ENCODE data around the gene ACSL1. TPM values are rescaled to one million over a fixed set of nuclear protein-coding genes. Genes with fewer than 3 reads are reported as not detected.

ACSL1 gene
- total and polyA plus RNA-seq, 2 experiments from 2014 or later = 6.2 to 13.1 TPM

GRCh38 chr4:184836613-184837012, 10.8 kb upstream of the ACSL1 start (continued):
- TF ChIP-seq ZNF462 (CRISPR knock-in tag; IDR thresholded peaks at IDR 0.05) (no peak), EZH2 (IDR thresholded peaks at IDR 0.05; ENCODE audit: low read depth, unreplicated experiment) (no peak)

GRCh38 chr4:184833046-184833838, 7.5 kb upstream of the ACSL1 start:
- Mint-ChIP-seq H3K4me1 (no peaks in the 10 kb centered on the region), H3K27ac (no peak overlapping the region), H3K36me3 (ENCODE audit: low read depth) (no peaks in the 10 kb centered on the region), H3K9me3 (no peaks in the 10 kb centered on the region), H3K27me3 (ENCODE audit: insufficient read depth, low read depth, poor library complexity) (peaks cover 2% of the 10 kb centered on the region), H3K4me3 (no peak overlapping the region)
- H4K20me1 ChIP-seq (replicated peaks; ENCODE audit: insufficient read depth) = no peaks in the 10 kb centered on the region
- no peak overlapping the region; the same call in 1 of the 2 replicates for H2AFZ ChIP-seq
- ATAC-seq = peak; percentile 69
- no peaks in the 10 kb centered on the region for H3K4me1 ChIP-seq (ENCODE audit: insufficient read depth)
- no peak overlapping the region for H3K4me3 ChIP-seq
- TF ChIP-seq ZNF331 (CRISPR knock-in tag; IDR thresholded peaks at IDR 0.05; ENCODE audit: low read depth) (peak; percentile 73), ETS1 (IDR thresholded peaks at IDR 0.05) (no peak)
- no peak overlapping the region for H3K27ac ChIP-seq (ENCODE audit: low read depth)
- H3F3A ChIP-seq (replicated peaks; ENCODE audit: low read depth) = no peaks in the 10 kb centered on the region
- H3K36me3 ChIP-seq (ENCODE audit: insufficient read depth) = no peaks in the 10 kb centered on the region
- no peaks in the 10 kb centered on the region for H3K79me2 ChIP-seq (replicated peaks; ENCODE audit: insufficient read depth)
- H3K4me2 ChIP-seq = no peak overlapping the region
- H3K27me3 ChIP-seq (ENCODE audit: insufficient read depth) = peaks cover 5% of the 10 kb centered on the region
- no peaks in the 10 kb centered on the region for H3K9me2 ChIP-seq (ENCODE audit: insufficient read depth)
- DNase-seq (ENCODE audit: low spot score) = peak; percentile 16

Measured in GM23338 (cell line).